HEK293T (cell line): ENCODE data around the gene RBM20.

ENCODE experiments used
- BHLHE40 ChIP-seq: fragments of 450-650 bp; IDR thresholded peaks from 2 replicates; pipeline ENCODE4 v1.6.1; 2016; ENCODE audit warnings: mild to moderate bottlenecking, moderate library complexity, borderline replicate concordance
- HDGF ChIP-seq: fragments of 450-650 bp; IDR thresholded peaks from 2 replicates; pipeline ENCODE4 v1.6.1; 2017; ENCODE audit warnings: antibody characterized with exemption, borderline replicate concordance
- L3MBTL2 ChIP-seq: fragments of 450-650 bp; conservative IDR thresholded peaks from 2 replicates; pipeline ENCODE4 v1.6.1; 2016; ENCODE audit warnings: mild to moderate bottlenecking
- SUZ12 ChIP-seq: fragments of 450-650 bp; IDR thresholded peaks from 2 replicates; pipeline ENCODE4 v1.6.1; 2016; ENCODE audit warnings: mild to moderate bottlenecking
- ZNF384 ChIP-seq: fragments of 450-650 bp; IDR thresholded peaks from 2 replicates; pipeline ENCODE4 v1.6.1; 2016
- TF ChIP-seq, protein P1 (sequence below): fragments of 450-650 bp; IDR thresholded peaks from 2 replicates; pipeline ENCODE4 v1.6.1; 2016

- TF ChIP-seq L3MBTL2 (no peak), HDGF (no peak), ZNF384 (no peak), SUZ12 (no peak), BHLHE40 (no peak)
- TF ChIP-seq, protein P1, sequence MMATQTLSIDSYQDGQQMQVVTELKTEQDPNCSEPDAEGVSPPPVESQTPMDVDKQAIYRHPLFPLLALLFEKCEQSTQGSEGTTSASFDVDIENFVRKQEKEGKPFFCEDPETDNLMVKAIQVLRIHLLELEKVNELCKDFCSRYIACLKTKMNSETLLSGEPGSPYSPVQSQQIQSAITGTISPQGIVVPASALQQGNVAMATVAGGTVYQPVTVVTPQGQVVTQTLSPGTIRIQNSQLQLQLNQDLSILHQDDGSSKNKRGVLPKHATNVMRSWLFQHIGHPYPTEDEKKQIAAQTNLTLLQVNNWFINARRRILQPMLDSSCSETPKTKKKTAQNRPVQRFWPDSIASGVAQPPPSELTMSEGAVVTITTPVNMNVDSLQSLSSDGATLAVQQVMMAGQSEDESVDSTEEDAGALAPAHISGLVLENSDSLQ: no peak
Observed at GRCh38 chr10:110746254-110746826, 102.2 kb downstream of the RBM20 start.
